Chondrocyte (in vitro differentiated cells): ENCODE results near the gene GPHA2. TPM values are rescaled to one million over a fixed set of nuclear protein-coding genes. Genes with fewer than 3 reads are reported as not detected.

Source experiments
- DNase-seq: peaks from one replicate; pipeline ENCODE4 v3.0.0; 2021; ENCODE audit warnings: mixed read lengths, low spot score
- H3K27ac Mint-ChIP-seq: one replicate; pipeline ENCODE4 v1.8.0; 2021; ENCODE audit warnings: mild to moderate bottlenecking, moderate library complexity, mixed read lengths; ENCODE audit not compliant: unreplicated experiment
- H3K27me3 Mint-ChIP-seq: 2 replicates; pipeline ENCODE4 v1.8.0; 2021; ENCODE audit warnings: low read depth, mixed read lengths
- H3K36me3 Mint-ChIP-seq: 2 replicates; pipeline ENCODE4 v1.8.0; 2021; ENCODE audit warnings: low read depth, mixed read lengths
- H3K4me1 Mint-ChIP-seq: 2 replicates; pipeline ENCODE4 v1.8.0; 2021; ENCODE audit warnings: low read depth, mild to moderate bottlenecking, mixed read lengths
- H3K4me3 Mint-ChIP-seq: one replicate; pipeline ENCODE4 v1.8.0; 2021; ENCODE audit warnings: mild to moderate bottlenecking, moderate library complexity, mixed read lengths; ENCODE audit not compliant: unreplicated experiment
- H3K9me3 Mint-ChIP-seq: 2 replicates; pipeline ENCODE4 v1.8.0; 2021; ENCODE audit warnings: low read depth, mixed read lengths
- CTCF ChIP-seq: fragments of 200-600 bp; sonication (generic); IDR thresholded peaks from 2 replicates; pipeline ENCODE4 v1.5.0; 2021; ENCODE audit warnings: antibody characterized with exemption, mild to moderate bottlenecking, moderate library complexity
- total RNA-seq: library from RNA; stranded (reverse); gene quantifications from 3 replicates; pipeline ENCODE4 v1.2.1, GENCODE V29; 2021

The GPHA2 gene
- total RNA-seq, 1 donor from 2014 or later, result not detected

- H3K9me3 Mint-ChIP-seq, result no peaks in the 10 kb centered on the region
- peak overlapping the region; percentile 75 for H3K27ac Mint-ChIP-seq
- H3K27me3 Mint-ChIP-seq, result no peaks in the 10 kb centered on the region
- no peak for TF ChIP-seq CTCF
- no peak for DNase-seq
- peak overlapping the region; percentile 94 for H3K4me3 Mint-ChIP-seq
- H3K4me1 Mint-ChIP-seq, result peaks cover 27% of the 10 kb centered on the region
- peaks cover 9% of the 10 kb centered on the region for H3K36me3 Mint-ChIP-seq
Measured at GRCh38 chr11:64924910-64925284, 10.8 kb downstream of the GPHA2 start.

- Mint-ChIP-seq H3K27me3 (no peaks in the 10 kb centered on the region), H3K9me3 (no peaks in the 10 kb centered on the region), H3K4me3 (peak within 1 kb of the TSS; percentile 94)
Measured at GRCh38 chr11:64923944-64924909, 11.5 kb downstream of the GPHA2 start, which contains the start of gene PPP2R5B. Gene PPP2R5B (plus strand): TSS chr11:64924689. CDS start chr11:64925735, 1,046 bp downstream.

GRCh38 chr11:64923151-64923661, 12.5 kb downstream of the GPHA2 start:
- TF ChIP-seq CTCF, result no peak
- Mint-ChIP-seq H3K4me1 (peaks cover 29% of the 10 kb centered on the region), H3K27ac (no peak overlapping the region), H3K36me3 (peaks cover 4% of the 10 kb centered on the region), H3K27me3 (no peaks in the 10 kb centered on the region), H3K4me3 (no peak overlapping the region), H3K9me3 (no peaks in the 10 kb centered on the region)
- DNase-seq, result no peak

More at GRCh38 chr11:64923944-64924909, 11.5 kb downstream of the GPHA2 start, which contains the start of gene PPP2R5B:
- Mint-ChIP-seq H3K27ac (peak within 1 kb of the TSS; percentile 98), H3K4me1 (peaks cover 27% of the 10 kb centered on the region), H3K36me3 (peaks cover 5% of the 10 kb centered on the region)
- TF ChIP-seq CTCF, result no peak
- no peak for DNase-seq

DNA sequence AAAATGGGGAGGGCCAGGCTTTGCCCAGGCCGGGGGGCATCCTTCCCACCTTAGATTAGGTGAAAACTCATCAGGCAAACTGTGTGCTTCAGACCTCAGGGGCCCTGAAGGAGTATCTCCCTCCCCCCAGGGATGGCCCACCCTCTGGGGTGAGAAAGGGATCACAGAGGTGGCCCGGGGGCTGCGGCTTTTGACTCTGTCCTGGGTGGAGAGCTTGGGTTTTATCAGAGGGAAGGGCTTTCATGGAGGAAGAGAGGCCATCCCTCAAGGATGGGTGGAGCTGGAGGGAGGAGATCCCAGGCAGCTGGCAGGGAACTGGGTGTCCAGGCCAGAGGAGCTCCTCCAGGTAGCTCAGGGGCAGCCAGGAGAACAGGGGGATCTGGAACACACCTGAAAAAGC, 14.3 kb downstream of the GPHA2 start:
- no peak for DNase-seq
- H3K4me1 Mint-ChIP-seq, result peaks cover 37% of the 10 kb centered on the region
- H3K27me3 Mint-ChIP-seq, result no peaks in the 10 kb centered on the region
- no peak overlapping the region for H3K4me3 Mint-ChIP-seq
- H3K27ac Mint-ChIP-seq, result no peak overlapping the region
- no peaks in the 10 kb centered on the region for H3K9me3 Mint-ChIP-seq
- no peaks in the 10 kb centered on the region for H3K36me3 Mint-ChIP-seq
- TF ChIP-seq CTCF, result no peak

GRCh38 chr11:64920124-64920523, 15.6 kb downstream of the GPHA2 start:
- Mint-ChIP-seq H3K9me3 (no peaks in the 10 kb centered on the region), H3K27ac (no peak overlapping the region), H3K4me1 (peaks cover 32% of the 10 kb centered on the region), H3K27me3 (no peaks in the 10 kb centered on the region), H3K36me3 (no peaks in the 10 kb centered on the region), H3K4me3 (no peak overlapping the region)
- TF ChIP-seq CTCF, result no peak
- DNase-seq, result no peak
